Activated T-helper 1 cell treated with anti-CD3 and anti-CD28 coated beads, Interleukin-12 subunit alpha, Interleukin-12 subunit beta, Interleukin-2, Interleukin-4 antibody, amounts not matched to agents 30 ng/mL and 10 ng/mL and 1 ng/mL, durations not matched to agents 14 hours and 24 hours and 36 hours (primary cell): Measurements from ENCODE around the gene MFN2. TPM values are rescaled to one million over a fixed set of nuclear protein-coding genes. Genes with fewer than 3 reads are reported as not detected.

ENCODE experiments used
- DNase-seq: peaks from one replicate; pipeline ENCODE4 v3.0.0; 2021; ENCODE audit warnings: low spot score
- H3K27ac Mint-ChIP-seq: one replicate; pipeline ENCODE4 v1.8.0; 2021; ENCODE audit warnings: mild to moderate bottlenecking, mixed read lengths
- H3K27me3 Mint-ChIP-seq: one replicate; pipeline ENCODE4 v1.8.0; 2022; ENCODE audit warnings: mild to moderate bottlenecking, moderate library complexity, mixed read lengths; ENCODE audit not compliant: insufficient read depth
- H3K36me3 Mint-ChIP-seq: one replicate; pipeline ENCODE4 v1.8.0; 2021; ENCODE audit warnings: low read depth, mixed read lengths
- H3K4me1 Mint-ChIP-seq: one replicate; pipeline ENCODE4 v1.8.0; 2021; ENCODE audit warnings: low read depth, mixed read lengths
- H3K4me3 Mint-ChIP-seq: one replicate; pipeline ENCODE4 v1.8.0; 2021; ENCODE audit warnings: mild to moderate bottlenecking, moderate library complexity, mixed read lengths
- H3K9me3 Mint-ChIP-seq: one replicate; pipeline ENCODE4 v1.8.0; 2021; ENCODE audit warnings: mixed read lengths
- intact Hi-C: fragments of 100-400 bp; cut with micrococcal nuclease; formaldehyde crosslinking; loops from one replicate; pipeline ENCODE4 v1.15.1; 2024
- total RNA-seq: library from RNA; stranded (reverse); gene quantifications from 2 replicates; pipeline ENCODE4 v1.2.3, GENCODE V29; 2022

Gene MFN2
- total RNA-seq, 1 donor from 2014 or later = 88.1 TPM

DNA sequence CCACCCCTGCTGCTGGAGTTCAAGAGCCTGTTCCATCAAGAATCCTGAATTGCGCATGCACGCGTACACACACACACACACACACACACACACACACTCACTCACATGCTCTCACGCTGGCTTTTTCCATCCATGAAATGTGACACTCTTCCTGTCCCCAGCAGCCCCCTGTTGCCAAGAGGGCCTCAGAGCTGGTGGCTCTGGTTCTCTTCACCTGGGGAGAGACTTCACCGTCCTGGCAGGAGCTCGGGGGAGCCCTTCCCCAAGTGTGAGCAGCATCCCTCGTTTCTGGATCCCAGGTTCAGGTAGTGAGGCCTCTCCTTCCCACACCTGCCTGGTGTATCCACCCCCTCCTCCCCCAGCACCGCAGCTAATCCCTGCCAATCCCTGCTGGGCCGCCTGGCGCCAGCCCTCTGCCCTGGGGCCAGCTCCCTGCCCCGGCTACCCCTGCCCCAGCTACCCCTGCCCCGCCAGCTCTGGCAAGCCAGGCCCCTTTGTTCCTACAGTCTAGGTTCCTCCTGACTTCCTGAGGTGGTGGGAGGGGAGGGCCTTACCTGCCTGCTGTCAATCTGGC lies 35.8 kb upstream of the MFN2 start:
- Mint-ChIP-seq H3K4me1 (peaks cover 5% of the 10 kb centered on the region), H3K27me3 (no peaks in the 10 kb centered on the region), H3K9me3 (peaks cover 7% of the 10 kb centered on the region), H3K27ac (no peak overlapping the region), H3K36me3 (peaks cover 7% of the 10 kb centered on the region), H3K4me3 (no peak overlapping the region)
- intact Hi-C loops = no loop called here
- DNase-seq = no peak

DNA sequence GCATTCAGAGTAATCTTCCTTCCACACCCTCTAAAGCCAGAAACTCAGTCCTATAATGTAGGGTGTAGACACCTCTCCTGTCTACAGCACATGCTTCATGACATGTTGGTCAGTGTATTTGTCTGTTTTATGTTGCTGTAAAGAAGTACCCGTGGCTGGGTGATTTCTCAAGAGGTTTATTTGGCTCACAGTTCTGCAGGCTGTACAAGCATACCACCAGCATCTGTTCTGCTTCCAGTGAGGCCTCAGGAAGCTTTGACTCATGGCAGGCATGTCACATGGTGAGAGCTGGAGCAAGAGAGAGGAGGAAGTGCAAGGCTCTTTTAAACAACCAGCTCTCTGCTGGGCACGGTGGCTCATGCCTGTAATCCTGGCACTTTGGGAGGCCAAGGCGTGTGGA lies 33.6 kb upstream of the MFN2 start:
- no peak overlapping the region for H3K4me3 Mint-ChIP-seq
- intact Hi-C loops = no loop called here
- no peak for DNase-seq
- peaks cover 13% of the 10 kb centered on the region for H3K36me3 Mint-ChIP-seq
- H3K27ac Mint-ChIP-seq = no peak overlapping the region
- no peaks in the 10 kb centered on the region for H3K27me3 Mint-ChIP-seq
- H3K9me3 Mint-ChIP-seq = peaks cover 7% of the 10 kb centered on the region
- H3K4me1 Mint-ChIP-seq = peaks cover 5% of the 10 kb centered on the region

DNA sequence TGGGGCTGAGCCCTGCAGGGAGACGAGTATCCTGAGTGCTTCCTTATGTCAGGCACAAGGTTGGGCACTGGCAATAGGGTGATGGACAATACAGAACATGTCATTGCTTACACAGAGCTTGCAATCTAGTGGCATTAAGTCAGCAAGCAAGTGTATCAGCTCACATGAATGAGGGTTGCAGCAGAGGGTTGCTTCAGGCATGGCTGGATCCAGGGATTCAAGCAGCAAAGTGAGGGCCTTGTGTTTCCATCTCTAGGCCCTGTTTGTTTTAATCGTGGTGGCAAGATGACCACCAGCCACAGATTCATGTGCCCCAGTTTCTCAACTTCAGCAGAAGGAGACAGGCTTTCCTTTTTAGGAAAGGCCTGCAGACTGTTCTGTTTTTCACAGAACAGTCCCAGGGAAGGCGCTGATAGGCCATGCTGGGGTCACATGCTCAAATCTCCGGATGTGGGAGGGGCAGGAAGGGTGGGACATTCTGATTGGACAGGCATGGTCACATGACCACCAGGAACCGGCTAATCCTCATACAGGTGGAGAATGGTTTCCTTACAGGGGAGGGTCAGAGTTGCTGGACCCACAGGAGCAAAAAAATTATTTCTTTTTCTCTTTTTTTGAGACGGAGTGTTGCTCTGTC lies 31.3 kb upstream of the MFN2 start:
- Mint-ChIP-seq H3K27me3 (no peaks in the 10 kb centered on the region), H3K27ac (no peak overlapping the region), H3K36me3 (peaks cover 13% of the 10 kb centered on the region), H3K4me1 (peaks cover 5% of the 10 kb centered on the region), H3K9me3 (peaks cover 7% of the 10 kb centered on the region), H3K4me3 (no peak overlapping the region)
- intact Hi-C loops = no loop called here
- DNase-seq = no peak

DNA sequence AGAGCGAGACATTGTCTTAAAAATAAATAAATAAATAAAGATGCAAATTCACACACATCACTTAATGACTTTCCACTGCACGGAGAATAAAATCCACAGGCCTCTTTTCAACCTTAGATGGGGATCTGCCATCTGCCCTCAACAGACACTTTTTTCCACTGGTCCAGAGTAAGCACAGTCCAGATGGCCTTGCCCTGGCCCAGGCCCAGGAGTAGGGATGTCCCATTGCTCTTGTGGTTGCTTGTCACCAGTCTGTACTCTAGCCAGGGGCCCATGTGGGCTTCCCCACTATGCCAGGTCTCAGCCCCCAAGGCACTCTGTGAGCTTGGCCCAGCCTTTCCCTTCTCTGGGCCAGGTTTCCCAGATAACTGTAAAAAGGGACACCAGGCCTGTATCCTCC lies 28.3 kb upstream of the MFN2 start:
- Mint-ChIP-seq H3K4me3 (no peak overlapping the region), H3K4me1 (no peaks in the 10 kb centered on the region), H3K27me3 (no peaks in the 10 kb centered on the region), H3K36me3 (peaks cover 7% of the 10 kb centered on the region), H3K9me3 (no peaks in the 10 kb centered on the region), H3K27ac (no peak overlapping the region)
- intact Hi-C loops = no loop called here
- DNase-seq = no peak

DNA sequence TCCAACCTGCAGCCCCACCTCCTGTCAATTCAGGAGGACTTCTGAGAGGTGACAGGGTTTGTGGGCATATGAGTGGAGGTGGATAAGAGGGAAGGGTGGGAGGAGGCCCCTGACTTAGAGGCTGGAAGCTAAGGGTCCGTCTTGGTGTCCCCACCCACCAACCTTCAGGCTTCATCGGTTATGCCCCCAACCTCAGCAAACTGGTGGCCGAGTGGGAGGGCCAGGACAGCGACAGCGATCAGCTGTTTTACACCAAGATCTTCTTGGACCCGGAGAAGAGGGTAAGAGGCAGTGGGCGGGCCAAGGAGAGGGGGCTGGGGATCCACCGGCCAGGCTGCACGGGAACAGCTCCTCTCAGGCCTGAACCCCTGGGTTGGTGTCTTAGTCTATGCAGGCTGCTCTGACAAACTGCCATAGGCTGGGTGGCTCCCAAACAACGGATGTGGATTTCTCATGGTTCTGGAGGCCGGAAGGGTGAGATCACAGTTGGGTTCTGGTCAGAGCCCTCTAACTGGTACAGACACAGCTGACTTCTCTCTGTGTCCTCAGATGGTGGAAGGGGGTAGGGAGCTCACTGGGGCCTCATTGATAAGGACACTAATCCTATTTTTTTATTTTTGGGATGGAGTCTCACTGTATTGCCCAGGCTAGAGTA lies 27.7 kb upstream of the MFN2 start:
- H3K9me3 Mint-ChIP-seq = no peaks in the 10 kb centered on the region
- no peak for DNase-seq
- H3K27ac Mint-ChIP-seq = no peak overlapping the region
- H3K4me3 Mint-ChIP-seq = no peak overlapping the region
- H3K4me1 Mint-ChIP-seq = no peaks in the 10 kb centered on the region
- no peaks in the 10 kb centered on the region for H3K27me3 Mint-ChIP-seq
- intact Hi-C loops = no loop called here
- H3K36me3 Mint-ChIP-seq = peaks cover 10% of the 10 kb centered on the region

DNA sequence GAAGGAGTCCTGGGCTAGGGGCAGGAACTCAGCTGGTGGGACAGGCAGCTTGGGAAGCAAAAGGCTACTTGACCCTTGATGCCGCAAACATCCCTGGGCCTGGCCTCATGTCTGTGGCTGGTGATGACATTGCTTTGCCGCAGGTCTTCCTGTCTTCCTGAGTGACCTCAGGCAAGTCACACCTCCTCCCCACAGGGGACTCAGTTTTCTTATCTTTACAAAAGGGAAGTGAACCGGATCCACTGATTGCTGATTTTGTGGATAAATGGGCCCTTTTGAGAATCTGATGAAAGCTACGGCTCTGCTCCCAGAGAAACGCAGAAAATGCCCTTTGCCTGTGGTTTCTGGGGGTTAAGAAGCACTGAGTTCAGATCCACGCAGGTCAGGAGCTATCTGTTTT lies 25.0 kb upstream of the MFN2 start:
- intact Hi-C loops = no loop called here
- Mint-ChIP-seq H3K36me3 (peaks cover 6% of the 10 kb centered on the region), H3K9me3 (no peaks in the 10 kb centered on the region)

DNA sequence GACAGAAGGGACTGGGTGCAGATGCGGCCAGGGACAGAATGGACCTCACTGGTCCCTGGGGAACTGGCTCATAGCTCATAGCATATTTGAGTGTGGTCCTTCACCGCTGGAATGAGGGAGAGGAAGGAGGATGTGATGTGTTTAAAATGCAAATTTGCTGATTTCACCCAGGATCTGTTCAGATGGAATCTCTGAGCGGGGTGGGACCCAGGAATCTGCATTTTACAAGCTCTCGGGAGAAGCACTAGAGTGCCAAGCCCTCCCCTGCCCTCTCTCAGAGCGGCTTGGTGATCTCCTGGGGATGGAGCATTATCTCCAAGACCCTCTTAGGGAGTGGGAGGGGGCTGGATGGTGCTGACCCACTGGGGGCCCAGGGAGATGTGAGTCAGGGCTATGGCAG lies 22.8 kb upstream of the MFN2 start:
- H3K27ac Mint-ChIP-seq = no peak overlapping the region
- H3K9me3 Mint-ChIP-seq = no peaks in the 10 kb centered on the region
- intact Hi-C loops = no loop called here
- no peaks in the 10 kb centered on the region for H3K4me1 Mint-ChIP-seq
- peaks cover 3% of the 10 kb centered on the region for H3K36me3 Mint-ChIP-seq
- no peak for DNase-seq
- H3K4me3 Mint-ChIP-seq = no peak overlapping the region
- H3K27me3 Mint-ChIP-seq = no peaks in the 10 kb centered on the region

More for the DNA sequence above, 25.0 kb upstream of the MFN2 start:
- Mint-ChIP-seq H3K4me3 (no peak overlapping the region), H3K4me1 (no peaks in the 10 kb centered on the region), H3K27me3 (no peaks in the 10 kb centered on the region), H3K27ac (no peak overlapping the region)
- no peak for DNase-seq

DNA sequence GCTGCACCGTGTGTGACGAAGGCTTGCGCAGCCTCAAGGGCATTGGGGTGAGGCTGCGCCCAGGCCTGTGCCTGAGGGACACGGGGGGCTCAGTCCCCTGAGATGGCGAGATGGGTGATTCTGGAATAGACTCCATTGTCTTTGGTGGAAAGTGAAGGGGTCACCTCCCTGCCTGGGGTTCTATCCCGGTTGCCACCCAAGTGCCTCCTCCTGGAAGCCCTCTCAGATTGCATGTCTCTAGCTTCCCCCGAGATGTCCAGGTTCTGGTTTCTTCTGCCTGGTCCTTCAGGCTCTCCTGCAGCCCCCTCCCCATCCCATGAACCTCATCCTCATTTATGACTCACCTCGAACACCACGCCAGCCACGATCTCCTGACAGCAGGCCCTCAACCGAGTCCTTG lies 22.3 kb upstream of the MFN2 start:
- Mint-ChIP-seq H3K27ac (no peak overlapping the region), H3K4me3 (no peak overlapping the region), H3K4me1 (no peaks in the 10 kb centered on the region), H3K27me3 (no peaks in the 10 kb centered on the region), H3K9me3 (no peaks in the 10 kb centered on the region), H3K36me3 (peaks cover 3% of the 10 kb centered on the region)
- DNase-seq = no peak
- intact Hi-C loops = no loop called here

DNA sequence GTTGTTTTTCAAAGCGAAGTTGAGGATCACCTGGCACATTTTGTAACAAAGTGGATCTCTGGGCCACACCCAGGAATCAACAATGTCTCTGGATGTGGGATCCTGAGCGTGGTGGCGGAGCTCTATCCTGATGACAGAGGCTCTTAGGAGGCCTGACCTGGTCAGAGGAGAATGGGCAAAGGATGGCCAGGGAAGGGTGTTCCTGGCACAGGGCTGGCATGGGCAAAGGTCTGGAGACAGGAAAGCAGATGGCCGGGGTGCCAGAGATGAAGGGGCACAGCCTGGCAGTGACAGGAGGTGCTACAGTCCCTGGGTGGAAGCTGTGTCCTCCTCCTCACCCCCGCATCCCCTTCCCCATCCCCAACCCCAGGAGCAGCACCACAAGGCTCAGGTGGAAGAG lies 20.0 kb upstream of the MFN2 start:
- Mint-ChIP-seq H3K27ac (peak overlapping the region; percentile 52), H3K36me3 (peaks cover 14% of the 10 kb centered on the region), H3K9me3 (no peaks in the 10 kb centered on the region), H3K4me3 (no peak overlapping the region), H3K27me3 (no peaks in the 10 kb centered on the region), H3K4me1 (no peaks in the 10 kb centered on the region)
- no peak for DNase-seq
- intact Hi-C loops = no loop called here

DNA sequence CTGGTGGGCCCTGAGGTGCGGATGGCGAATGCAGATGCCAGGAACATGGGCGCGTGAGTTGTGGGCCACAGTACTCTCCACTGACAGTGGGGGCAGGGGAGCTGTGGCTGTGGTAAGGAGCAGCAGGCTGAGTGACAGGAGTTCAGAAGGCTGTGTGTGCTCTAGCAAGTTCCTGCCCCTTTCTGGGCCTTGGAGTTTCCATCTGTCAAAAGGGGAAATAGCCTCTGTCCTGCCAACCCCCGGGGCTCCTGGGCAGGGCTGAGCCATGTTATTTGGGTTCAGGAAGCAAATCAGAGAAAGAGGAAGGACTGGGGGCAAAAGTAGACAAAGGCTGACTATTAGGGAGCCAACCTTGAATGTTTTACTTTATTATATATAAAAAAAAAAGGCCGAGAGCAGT lies 19.5 kb upstream of the MFN2 start:
- no peak overlapping the region for H3K4me3 Mint-ChIP-seq
- peaks cover 14% of the 10 kb centered on the region for H3K36me3 Mint-ChIP-seq
- H3K27ac Mint-ChIP-seq = no peak overlapping the region
- no peak for DNase-seq
- intact Hi-C loops = no loop called here
- no peaks in the 10 kb centered on the region for H3K27me3 Mint-ChIP-seq
- H3K9me3 Mint-ChIP-seq = no peaks in the 10 kb centered on the region
- no peaks in the 10 kb centered on the region for H3K4me1 Mint-ChIP-seq

DNA sequence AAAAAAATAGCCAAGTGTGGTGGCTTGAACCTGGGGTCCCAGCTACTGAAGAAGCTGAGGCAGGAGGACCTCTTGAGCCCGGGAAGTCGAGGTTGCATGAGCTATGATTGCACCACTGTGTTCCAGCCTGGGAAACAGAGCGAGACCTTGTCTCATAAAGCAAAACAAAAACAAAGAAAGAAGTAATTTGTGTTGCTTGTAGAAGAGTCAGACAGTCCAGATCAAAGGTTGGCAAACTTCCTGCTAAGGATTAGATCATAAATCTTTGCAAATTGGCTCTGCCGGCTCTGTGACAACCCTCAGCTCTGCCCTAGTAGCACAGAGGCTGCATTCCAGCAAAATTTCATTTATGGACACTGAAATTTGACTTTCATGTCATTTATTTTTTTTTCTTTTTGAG lies 19.0 kb upstream of the MFN2 start:
- no peaks in the 10 kb centered on the region for H3K27me3 Mint-ChIP-seq
- peaks cover 14% of the 10 kb centered on the region for H3K36me3 Mint-ChIP-seq
- H3K4me3 Mint-ChIP-seq = no peak overlapping the region
- no peaks in the 10 kb centered on the region for H3K4me1 Mint-ChIP-seq
- no peaks in the 10 kb centered on the region for H3K9me3 Mint-ChIP-seq
- intact Hi-C loops = no loop called here
- no peak overlapping the region for H3K27ac Mint-ChIP-seq
- DNase-seq = no peak

DNA sequence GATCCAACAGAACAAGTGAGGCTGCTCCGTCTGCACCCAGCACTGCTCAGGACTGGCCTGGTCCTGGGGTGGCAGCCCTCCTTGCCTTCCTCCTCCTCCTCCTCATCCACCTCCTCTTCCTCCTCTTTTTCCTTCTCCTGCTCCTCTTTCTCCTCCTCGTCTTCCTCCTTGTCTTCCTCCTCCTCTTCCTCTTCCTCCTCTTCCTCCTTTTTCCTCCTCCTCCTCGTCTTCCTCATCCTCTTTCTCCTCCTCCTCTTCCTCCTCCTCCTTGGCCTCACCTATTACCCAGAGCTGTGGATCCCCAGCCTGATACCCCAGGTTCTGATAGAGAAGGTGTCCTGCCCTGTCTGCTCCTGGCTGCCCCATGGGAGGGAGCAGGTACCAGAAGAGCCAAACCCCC lies 16.6 kb upstream of the MFN2 start:
- Mint-ChIP-seq H3K9me3 (no peaks in the 10 kb centered on the region), H3K4me1 (no peaks in the 10 kb centered on the region), H3K4me3 (no peak overlapping the region), H3K36me3 (peaks cover 16% of the 10 kb centered on the region), H3K27me3 (no peaks in the 10 kb centered on the region), H3K27ac (no peak overlapping the region)
- intact Hi-C loops = no loop called here
- no peak for DNase-seq

DNA sequence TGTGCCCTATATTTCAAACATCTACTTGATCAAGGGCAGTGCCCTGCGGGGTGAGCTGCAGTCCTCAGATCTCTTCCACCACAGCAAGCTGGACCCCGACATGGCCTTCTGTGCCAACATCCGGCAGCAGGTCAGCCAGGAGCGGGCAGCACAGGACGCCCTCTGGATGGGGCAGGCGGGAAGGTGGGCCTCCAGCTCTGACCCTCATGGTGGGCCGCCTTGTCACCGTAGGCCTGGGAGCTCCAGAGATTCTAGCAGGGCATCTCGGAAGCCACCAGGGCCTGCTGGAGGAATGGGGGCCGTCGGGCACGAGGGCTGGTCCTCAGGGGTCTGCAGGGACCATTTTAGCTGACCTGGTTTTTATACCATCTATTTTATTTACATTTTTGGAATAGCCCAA lies 15.6 kb upstream of the MFN2 start:
- no peaks in the 10 kb centered on the region for H3K27me3 Mint-ChIP-seq
- no peak overlapping the region for H3K4me3 Mint-ChIP-seq
- DNase-seq = no peak
- H3K4me1 Mint-ChIP-seq = no peaks in the 10 kb centered on the region
- no peaks in the 10 kb centered on the region for H3K9me3 Mint-ChIP-seq
- intact Hi-C loops = no loop called here
- H3K27ac Mint-ChIP-seq = no peak overlapping the region
- H3K36me3 Mint-ChIP-seq = peaks cover 16% of the 10 kb centered on the region
